BE2C (cell line): Measurements from ENCODE around the gene AMIGO2.
"Not testable (repeated sequence)": the region's sequence is repeated elsewhere in the genome, so short reads cannot be mapped to it uniquely, and the experiment has no call there.

Experiments used
- DNase-seq: peaks from one replicate; pipeline ENCODE4 v3.0.0-alpha.2; 2020
- H3K27me3 ChIP-seq: fragments of 250-450 bp; sonication (Bioruptor Pico); 2 replicates; pipeline ENCODE4 v1.5.1; 2020; ENCODE audit warnings: mild to moderate bottlenecking
- H3K36me3 ChIP-seq: fragments of 250-450 bp; sonication (Bioruptor Pico); 2 replicates; pipeline ENCODE4 v1.5.1; 2020; ENCODE audit warnings: mild to moderate bottlenecking
- H3K4me1 ChIP-seq: fragments of 250-450 bp; sonication (Bioruptor Pico); 2 replicates; pipeline ENCODE4 v1.5.1; 2020
- H3K4me3 ChIP-seq: 2 replicates; pipeline ENCODE4 v1.5.1; 2011; ENCODE audit warnings: low read depth, low read length
- H3K9me3 ChIP-seq: fragments of 250-450 bp; sonication (Bioruptor Pico); 2 replicates; pipeline ENCODE4 v1.5.1; 2020
- TF ChIP-seq, protein P1 (sequence below): IDR thresholded peaks from 2 replicates; pipeline ENCODE4 v1.5.1; 2012; ENCODE audit warnings: mild to moderate bottlenecking, low read depth, low read length

AMIGO2 gene

DNA sequence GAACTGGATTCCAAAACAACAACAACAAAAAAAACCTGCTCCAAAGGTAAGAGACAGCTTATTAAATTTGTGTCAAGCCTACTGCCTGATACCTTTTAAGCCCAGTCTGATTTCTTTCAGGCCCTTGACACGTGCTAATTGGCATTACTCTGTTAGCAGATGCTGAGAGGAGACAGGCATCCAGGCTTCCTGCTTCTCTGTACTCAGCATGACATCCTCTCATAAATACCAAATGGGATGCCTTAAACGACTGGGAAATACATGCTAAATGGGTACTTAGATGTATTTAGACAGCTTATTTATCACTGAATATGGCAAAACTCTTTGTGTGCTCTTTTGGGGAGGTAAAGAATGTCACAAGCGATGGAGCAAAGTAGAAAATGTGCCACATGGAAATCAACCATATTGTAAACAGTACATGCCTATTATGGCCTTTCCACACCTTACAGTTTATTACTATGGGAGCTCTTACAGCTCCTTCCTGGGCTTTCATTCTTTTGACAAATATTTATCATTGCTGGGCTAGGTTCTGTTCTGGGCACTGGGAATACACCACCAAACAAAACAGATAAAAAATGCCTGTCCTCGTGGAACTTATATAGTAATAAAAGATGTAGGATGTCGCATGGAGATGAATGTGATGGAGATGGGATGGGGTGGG lies 11.9 kb downstream of the AMIGO2 start:
- Histone ChIP-seq H3K4me1 (no peaks in the 10 kb centered on the region), H3K9me3 (no peaks in the 10 kb centered on the region), H3K36me3 (no peaks in the 10 kb centered on the region), H3K4me3 (no peak overlapping the region), H3K27me3 (no peaks in the 10 kb centered on the region)
- DNase-seq, result no peak
- TF ChIP-seq, protein P1, sequence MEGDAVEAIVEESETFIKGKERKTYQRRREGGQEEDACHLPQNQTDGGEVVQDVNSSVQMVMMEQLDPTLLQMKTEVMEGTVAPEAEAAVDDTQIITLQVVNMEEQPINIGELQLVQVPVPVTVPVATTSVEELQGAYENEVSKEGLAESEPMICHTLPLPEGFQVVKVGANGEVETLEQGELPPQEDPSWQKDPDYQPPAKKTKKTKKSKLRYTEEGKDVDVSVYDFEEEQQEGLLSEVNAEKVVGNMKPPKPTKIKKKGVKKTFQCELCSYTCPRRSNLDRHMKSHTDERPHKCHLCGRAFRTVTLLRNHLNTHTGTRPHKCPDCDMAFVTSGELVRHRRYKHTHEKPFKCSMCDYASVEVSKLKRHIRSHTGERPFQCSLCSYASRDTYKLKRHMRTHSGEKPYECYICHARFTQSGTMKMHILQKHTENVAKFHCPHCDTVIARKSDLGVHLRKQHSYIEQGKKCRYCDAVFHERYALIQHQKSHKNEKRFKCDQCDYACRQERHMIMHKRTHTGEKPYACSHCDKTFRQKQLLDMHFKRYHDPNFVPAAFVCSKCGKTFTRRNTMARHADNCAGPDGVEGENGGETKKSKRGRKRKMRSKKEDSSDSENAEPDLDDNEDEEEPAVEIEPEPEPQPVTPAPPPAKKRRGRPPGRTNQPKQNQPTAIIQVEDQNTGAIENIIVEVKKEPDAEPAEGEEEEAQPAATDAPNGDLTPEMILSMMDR, result no peak

DNA sequence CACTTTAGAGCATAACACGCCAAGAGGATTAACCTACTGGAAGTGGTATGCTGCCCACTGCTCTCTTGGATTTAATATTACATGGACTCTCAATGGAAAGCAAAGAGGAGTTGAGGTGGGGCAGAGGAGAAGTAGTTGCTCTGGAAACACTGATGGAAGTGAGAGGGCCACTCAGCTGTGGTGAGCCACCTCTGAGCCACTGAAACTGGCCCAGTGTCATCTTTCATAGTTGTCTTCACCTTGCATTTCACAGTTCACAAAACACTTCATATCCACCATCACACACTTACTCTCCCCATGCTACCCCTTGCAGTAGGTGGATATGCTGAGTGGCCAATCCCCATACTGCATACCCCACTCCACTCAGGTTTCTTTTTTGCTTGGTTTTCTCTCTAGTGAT lies 12.6 kb downstream of the AMIGO2 start:
- H3K4me1 ChIP-seq, result no peaks in the 10 kb centered on the region
- no peaks in the 10 kb centered on the region for H3K36me3 ChIP-seq
- TF ChIP-seq, protein P1, result no peak
- no peaks in the 10 kb centered on the region for H3K27me3 ChIP-seq
- H3K9me3 ChIP-seq, result no peaks in the 10 kb centered on the region
- DNase-seq, result no peak
- no peak overlapping the region for H3K4me3 ChIP-seq

DNA sequence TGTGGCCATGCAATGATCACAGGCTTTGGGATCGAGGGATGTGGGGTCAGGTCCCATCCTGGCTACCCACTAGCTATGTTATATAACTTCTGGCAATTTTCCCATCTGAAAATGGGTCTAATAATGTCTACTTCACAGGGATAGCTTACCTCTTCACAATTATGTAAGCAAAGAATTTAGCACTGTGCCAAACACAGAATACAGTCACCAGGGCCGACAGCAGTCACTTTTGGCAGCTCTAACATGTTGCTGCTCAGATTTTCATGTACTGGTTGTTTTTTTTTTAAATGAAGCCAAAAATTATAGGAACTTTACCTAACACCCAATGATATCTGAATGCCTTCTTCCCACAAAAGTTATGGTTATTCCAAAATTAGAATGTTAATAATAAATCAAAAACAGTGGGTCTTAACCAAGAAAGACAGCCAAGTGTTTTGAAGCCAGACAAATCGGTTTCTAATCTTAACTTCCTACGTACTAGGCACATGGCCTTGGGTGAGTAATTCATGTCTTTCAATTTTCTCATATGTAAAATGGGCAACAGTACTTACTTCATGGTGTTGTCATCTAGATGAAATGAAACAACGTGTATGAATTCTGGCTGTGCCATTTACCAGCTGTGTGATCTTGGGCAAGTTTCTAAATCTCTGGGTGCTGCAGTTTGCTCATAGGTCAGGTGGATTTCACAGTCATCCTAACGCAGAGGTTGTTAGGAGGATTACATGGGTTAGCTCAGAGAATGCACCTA lies 13.3 kb downstream of the AMIGO2 start:
- H3K36me3 ChIP-seq, result no peaks in the 10 kb centered on the region
- no peaks in the 10 kb centered on the region for H3K4me1 ChIP-seq
- H3K4me3 ChIP-seq, result no peak overlapping the region
- no peaks in the 10 kb centered on the region for H3K27me3 ChIP-seq
- no peaks in the 10 kb centered on the region for H3K9me3 ChIP-seq
- TF ChIP-seq, protein P1, result no peak
- DNase-seq, result no peak

DNA sequence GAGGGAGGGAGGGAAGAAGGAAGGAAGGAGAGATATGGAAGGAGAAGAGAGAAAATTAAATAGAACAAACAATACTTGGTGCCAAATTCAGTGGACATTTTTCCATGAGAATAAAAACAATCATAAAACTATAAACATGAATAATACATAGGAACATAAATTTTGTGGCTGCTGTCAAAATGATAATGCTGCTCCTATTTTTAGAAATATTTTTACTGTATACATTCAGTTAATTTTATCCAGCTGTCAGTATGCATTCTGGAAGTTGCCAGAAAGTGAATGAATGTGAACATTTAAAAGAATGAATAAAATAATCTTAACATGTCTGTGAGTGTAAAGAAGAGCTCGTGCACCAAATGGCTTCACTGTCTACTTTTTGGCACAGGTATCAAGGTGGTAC lies 14.2 kb downstream of the AMIGO2 start:
- no peaks in the 10 kb centered on the region for H3K27me3 ChIP-seq
- no peaks in the 10 kb centered on the region for H3K36me3 ChIP-seq
- no peaks in the 10 kb centered on the region for H3K9me3 ChIP-seq
- H3K4me3 ChIP-seq, result no peak overlapping the region
- TF ChIP-seq, protein P1, result no peak
- no peak for DNase-seq
- H3K4me1 ChIP-seq, result no peaks in the 10 kb centered on the region

DNA sequence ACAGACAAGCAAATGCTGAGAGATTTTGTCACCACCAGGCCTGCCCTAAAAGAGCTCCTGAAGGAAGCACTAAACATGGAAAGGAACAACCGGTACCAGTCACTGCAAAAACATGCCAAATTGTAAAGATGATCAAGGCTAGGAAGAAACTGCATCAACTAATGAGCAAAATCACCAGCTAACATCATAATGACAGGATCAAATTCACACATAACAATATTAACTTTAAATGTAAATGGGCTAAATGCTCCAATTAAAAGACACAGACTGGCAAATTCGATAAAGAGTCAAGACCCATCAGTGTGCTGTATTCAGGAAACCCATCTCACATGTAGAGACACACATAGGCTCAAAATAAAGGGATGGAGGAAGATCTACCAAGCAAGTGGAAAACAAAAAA lies 21.1 kb downstream of the AMIGO2 start:
- H3K4me1 ChIP-seq, DNase-seq, H3K36me3 ChIP-seq, H3K4me3 ChIP-seq, H3K27me3 ChIP-seq, H3K9me3 ChIP-seq: not testable (repeated sequence)

DNA sequence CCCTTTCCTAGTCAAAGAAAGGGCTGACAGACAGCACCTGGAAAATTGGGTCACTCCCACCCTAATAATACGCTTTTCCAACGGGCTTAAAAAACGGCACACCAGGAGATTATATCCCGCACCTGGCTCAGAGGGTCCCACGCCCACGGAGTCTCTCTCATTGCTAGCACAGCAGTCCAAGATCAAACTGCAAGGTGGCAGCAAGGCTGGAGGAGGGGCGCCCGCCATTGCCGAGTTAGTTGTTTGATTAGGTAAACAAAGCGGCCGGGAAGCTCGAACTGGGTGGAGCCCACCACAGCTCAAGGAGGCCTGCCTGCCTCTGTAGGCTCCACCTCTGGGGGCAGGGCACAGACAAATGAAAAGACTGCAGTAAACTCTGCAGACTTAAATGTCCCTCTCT lies 22.8 kb downstream of the AMIGO2 start:
- H3K4me1 ChIP-seq, H3K9me3 ChIP-seq, H3K36me3 ChIP-seq, H3K27me3 ChIP-seq, H3K4me3 ChIP-seq, DNase-seq: not testable (repeated sequence)

DNA sequence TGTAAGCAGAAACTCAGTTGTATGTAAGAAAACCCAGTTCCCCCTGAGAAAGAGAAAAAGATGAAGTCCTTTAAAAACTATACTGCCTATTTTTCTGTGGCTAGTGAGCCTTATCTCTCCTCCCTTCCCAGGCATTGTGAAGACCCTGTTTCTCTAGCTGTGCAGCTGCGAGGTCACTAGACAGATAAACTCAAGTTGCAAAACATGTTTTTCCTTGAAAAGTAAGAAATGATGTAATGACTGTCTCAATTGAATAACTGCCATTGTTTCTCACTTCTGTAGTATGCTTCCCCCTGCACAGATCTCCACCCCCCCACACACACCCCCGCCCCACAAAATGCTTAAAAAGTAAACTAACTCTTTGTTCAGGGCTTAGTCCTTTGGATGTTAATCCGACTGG lies 23.9 kb downstream of the AMIGO2 start:
- H3K36me3 ChIP-seq, H3K27me3 ChIP-seq, H3K4me1 ChIP-seq, H3K9me3 ChIP-seq, DNase-seq, H3K4me3 ChIP-seq: not testable (repeated sequence)

DNA sequence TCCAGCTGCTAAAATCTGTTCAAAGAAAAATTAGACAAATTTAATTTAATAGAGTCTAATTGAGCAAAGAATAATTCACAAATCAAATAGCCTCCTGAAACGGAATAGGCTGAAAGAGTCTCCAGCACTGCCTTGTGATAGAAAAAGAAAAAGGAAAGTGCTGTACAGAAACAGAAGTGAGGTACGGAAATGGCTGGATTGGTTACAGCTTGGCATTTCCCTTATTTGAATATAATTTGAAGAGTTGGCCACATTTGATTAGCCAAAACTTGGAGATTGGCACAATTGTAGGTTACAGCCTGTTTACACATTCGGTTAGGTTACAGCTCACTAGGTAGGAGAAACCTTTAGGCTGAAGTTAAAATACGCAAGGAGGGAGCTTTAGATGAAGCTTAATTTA lies 25.1 kb downstream of the AMIGO2 start:
- no peaks in the 10 kb centered on the region for H3K27me3 ChIP-seq
- TF ChIP-seq, protein P1, result no peak
- no peak for DNase-seq
- no peaks in the 10 kb centered on the region for H3K4me1 ChIP-seq
- no peak overlapping the region for H3K4me3 ChIP-seq
- H3K36me3 ChIP-seq, result no peaks in the 10 kb centered on the region
- no peaks in the 10 kb centered on the region for H3K9me3 ChIP-seq
